Stimulated activated CD8-positive, alpha-beta memory T cell treated with anti-CD3 and anti-CD28 coated beads, Interleukin-12 subunit alpha, Interleukin-12 subunit beta, amount 100 ng/mL, for 1 hour (primary cell): Measurements from ENCODE around the gene ZNF865.

Experiments
- DNase-seq: peaks from one replicate; pipeline ENCODE4 v3.0.0-alpha.2; 2020; ENCODE audit warnings: low read depth

ZNF865 gene

GRCh38 chr19:55586976-55587668 lies 18.3 kb upstream of the ZNF865 start:
- DNase-seq: peak; percentile 81

DNA sequence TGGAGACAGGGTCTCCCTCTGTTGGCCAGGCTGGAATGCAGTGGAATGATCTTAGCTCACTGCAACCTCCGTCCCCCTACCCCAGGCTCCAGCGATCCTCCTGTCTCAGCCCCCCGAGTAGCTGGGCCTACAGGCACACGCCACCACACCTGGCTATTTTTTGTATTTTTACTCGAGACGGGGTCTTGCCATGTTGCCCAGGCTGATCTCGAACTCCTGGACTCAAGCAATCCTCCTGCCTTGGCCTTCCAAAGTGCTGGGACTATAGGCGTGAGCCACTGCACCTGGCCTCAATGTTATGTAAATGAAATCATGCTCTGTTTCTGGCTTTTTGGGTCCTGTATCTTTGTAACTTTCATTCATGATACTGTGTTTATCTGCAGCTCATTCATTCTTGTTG lies 16.7 kb upstream of the ZNF865 start:
- DNase-seq: no peak

DNA sequence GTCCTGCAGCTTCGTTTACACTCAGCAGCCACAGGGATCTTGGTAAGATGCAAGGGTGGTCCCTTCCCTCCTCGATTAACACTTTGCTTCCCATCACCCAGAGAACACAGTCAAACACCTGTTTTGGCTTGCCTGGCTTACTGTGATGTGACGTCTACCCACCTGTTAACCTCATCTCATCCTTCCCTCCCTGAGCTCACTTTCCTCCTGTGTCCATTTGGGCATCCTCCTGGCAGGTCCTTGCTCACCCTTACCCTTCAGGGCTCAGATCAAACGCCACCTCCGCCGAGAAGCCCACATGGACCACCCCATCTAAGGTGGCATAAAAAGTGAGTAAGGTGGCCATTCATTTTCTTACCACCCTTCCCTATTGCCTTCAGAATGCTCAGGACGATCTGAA lies 15.3 kb upstream of the ZNF865 start:
- DNase-seq: no peak

- no peak for DNase-seq
These were observed 14.8 kb upstream of the ZNF865 start for GRCh38 chr19:55590617-55591016.

DNA sequence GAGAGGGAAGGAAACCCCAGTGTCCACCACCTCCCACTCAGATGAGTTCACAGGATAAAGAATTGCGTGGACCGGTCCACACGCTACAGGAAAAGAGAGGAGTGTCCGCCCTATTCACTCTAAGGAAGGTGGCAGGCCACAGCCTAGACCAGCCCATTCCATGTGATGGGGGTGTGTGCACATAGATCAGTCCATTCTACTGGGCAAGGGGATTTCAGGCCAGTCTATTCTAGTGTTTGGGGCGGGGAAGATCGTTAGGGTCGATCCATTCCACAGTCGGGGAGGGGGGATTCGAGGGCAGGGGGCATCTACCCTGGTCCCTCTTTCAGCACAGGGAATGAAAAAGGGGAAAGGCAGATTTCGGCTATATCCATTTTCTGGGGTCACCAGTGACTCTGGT lies 13.9 kb upstream of the ZNF865 start:
- DNase-seq: no peak

DNA sequence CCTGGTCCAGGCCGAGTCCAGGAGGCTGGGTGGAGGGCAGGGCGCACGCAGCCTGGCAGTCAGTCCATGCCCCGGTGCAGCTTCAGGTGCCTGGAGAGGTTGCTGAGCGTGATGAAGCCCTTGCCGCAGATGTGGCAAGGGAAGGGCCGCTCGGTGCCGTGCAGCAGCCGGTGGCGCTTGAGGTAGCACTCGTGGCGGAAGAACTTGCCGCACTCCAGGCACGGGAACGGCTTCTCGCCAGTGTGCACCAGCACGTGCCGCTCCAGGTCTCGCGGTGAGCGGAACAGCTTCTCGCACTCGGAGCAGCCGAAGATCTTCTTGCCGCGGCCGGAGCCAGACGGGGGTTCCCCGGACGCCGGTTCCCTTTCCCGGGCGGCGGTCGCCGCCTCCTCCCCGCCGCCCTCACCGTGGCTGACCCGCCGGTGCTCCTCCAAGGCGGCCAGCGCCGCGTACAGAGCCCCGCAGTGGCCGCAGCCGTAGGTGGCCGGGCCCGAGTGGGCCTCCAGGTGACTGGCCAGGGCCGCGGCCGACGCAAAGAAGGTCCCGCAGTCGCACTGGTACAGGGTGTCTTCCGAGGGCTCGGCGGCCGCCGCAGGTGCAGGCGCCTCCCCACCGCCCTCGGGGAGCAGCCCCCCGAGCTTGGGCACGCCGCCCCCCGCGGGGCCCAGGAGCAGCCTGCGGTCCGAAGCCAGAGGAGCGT lies 12.9 kb upstream of the ZNF865 start:
- no peak for DNase-seq

DNA sequence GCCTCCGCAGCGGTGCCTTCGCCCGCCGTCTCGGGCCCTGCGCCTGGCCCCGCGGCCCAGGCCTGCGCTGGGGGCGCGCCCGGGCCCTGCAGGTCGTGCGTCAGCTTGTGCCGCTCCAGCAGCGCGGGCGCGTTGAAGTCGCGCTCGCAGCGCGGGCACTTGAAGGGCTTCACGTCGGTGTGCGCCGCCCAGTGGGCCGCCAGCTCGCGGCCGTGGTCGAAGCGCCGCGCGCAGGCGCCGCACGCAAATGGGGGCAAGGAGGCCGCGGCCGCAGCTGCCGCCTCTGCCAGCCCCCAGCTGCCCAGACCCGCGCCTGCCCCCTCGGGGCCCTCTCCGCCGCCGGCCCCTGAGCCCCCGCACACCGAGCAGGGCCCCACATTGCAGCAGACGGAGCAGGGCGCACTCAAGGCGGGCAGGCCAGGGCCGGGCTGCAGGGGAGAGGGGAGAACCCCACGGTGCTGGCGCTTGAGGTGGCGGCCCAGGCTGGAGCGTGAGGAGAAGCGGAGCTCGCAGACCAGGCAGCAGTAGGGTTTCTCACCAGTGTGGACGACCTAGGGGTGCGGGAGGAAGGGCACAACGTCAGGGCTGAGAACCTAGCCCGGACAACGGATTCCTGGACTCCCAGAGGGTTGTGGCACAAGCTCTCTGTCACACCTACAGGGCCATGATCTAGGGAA lies 12.2 kb upstream of the ZNF865 start:
- no peak for DNase-seq

DNA sequence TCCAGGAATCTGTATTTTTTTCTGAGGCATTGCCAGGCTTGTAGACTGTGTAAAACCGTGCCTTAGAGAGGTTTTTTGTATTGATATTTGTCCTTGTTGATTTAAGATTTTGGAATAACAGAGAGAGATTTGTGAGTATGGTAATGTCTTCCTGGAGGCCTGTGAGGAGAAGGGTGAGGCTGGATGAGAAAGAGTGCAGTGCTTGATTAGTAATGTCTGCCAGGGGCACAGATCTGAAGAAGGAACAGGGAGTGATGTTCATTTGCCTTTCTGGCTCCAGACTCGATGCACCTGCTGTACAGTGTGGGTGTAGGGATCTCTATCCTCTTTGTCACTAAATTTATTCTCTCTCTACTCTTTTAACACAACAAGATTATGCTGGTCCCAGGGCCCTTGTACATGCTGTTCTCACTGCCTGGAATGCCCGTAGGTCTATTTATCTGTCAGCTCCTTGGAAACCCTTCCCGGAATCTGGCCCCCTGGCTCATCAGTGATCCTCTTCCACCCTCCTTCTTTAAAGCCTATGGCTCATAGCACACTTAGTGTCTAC lies 10.4 kb upstream of the ZNF865 start:
- no peak for DNase-seq

GRCh38 chr19:55596304-55596703 lies 9.1 kb upstream of the ZNF865 start:
- DNase-seq: no peak

- DNase-seq: no peak
These were observed 7.9 kb upstream of the ZNF865 start for GRCh38 chr19:55597501-55597921.

DNA sequence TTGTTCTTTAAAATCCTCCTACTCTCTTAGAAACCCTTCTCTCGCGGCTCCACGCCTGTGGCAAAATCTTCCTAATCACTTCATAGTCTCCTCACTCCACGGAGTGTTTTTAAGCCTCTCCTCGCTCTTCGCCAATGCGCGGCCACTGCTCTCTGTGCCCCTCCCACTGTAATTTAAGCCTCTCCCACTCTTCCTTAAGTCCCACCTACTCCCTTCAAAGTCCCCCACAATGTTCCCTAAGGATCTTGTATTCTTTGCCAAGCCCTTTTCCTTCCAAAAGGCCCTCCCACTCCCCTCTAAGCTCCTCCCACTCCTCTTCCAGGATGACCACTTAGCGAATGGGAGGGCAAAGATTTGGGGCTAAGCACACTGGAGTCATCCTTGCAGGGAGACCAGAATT lies 7.4 kb upstream of the ZNF865 start:
- no peak for DNase-seq

DNA sequence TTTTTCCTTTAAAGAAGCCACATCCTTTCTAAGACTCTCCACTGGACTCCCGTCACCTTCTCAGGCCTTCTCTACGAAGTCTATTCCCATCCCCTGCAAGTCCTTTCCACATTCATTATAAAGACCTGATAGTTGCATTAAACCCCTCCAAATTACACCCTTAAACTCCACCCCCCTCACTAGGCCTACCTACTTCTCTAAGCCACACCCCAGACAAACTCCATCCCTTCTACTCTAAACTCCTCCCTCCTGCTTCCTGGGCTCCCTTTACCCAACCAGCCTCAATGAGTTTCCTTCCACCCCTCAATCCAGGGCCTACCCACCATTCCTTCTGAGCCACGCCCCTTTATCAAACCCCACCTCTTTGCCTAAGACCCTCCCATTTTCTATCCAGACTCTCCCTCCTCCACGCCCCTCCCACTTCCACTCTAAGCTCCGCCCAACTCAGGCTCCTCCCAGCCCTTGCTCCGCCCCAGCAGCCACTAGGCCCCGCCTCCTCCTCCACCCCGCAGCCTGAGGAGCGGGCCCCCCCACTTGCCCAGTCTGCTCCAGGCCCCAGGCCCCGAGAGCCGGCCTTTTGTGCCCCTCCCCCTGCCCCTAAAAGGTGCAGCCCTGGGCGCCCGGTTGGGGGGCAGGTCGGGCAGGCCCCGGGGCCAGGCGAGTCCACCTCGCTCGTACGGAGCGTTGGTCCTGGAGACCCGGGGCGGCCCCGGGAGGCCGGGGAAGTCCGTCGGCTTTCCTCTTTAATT lies 6.6 kb upstream of the ZNF865 start:
- peak; percentile 81 for DNase-seq

DNA sequence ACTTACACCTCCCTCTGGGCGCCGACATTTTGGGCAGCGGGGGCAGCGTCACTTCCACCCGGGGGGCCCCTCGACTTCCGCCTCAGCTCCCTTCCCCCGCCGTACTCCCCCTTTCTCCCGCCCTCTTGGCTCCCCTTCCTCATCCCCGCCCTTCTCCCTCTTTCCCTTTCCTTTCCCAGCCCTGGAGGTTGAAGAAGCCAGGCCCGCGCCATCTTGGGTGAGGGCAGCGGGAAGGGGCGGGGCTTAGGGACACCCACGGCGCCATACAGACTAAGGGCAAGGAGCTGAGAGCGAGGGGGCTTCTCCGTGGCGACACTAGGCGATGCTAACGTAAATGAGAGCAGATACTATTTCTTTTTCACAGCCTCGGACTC lies 6.0 kb upstream of the ZNF865 start, which contains the start of gene FIZ1:
TSS of gene FIZ1 (minus strand) at position 50 of the 374 bp plus-strand sequence. CDS start 1,652 bp downstream, outside the sequence.
- peak; percentile 90 for DNase-seq

- peak; percentile 68 for DNase-seq
These were observed 5.4 kb upstream of the ZNF865 start, which contains the start of gene ZNF524 for GRCh38 chr19:55599842-55600661. Gene ZNF524 (plus strand): TSS chr19:55600288. CDS start chr19:55602113, 1,825 bp downstream.

- no peak for DNase-seq
These were observed 4.8 kb upstream of the ZNF865 start for GRCh38 chr19:55600662-55601028.

GRCh38 chr19:55601084-55601483 lies 4.4 kb upstream of the ZNF865 start:
- no peak for DNase-seq

DNA sequence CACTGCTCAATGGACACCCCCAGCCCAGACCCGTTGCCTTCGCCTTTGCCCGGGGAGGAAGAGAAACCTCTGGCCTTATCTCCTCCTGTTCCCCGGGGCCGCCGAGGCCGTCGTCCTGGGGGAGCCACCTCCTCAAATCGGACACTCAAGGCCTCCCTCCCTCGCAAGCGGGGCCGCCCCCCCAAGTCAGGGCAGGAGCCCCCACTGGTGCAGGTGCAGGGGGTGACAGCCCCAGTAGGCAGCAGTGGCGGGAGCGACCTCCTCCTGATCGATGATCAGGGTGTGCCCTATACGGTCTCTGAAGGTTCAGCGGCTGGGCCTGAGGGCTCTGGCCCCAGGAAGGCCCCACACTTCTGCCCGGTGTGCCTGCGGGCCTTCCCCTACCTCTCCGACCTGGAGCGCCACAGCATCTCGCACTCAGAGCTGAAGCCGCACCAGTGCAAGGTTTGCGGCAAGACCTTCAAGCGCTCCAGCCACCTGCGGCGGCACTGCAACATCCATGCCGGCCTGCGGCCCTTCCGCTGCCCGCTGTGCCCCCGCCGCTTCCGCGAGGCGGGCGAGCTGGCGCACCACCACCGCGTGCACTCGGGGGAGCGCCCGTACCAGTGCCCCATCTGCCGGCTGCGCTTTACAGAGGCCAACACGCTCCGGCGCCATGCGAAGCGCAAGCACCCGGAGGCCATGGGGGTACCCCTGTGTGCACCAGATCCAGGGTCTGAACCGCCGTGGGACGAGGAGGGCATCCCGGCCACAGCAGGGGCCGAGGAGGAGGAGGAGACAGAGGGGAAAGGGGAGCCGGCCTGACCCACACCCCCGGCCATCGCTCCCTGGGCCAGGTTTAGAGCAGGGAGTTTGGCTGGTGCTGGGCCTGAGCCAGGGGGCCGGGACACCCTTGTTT lies 3.1 kb upstream of the ZNF865 start:
- DNase-seq: no peak

DNA sequence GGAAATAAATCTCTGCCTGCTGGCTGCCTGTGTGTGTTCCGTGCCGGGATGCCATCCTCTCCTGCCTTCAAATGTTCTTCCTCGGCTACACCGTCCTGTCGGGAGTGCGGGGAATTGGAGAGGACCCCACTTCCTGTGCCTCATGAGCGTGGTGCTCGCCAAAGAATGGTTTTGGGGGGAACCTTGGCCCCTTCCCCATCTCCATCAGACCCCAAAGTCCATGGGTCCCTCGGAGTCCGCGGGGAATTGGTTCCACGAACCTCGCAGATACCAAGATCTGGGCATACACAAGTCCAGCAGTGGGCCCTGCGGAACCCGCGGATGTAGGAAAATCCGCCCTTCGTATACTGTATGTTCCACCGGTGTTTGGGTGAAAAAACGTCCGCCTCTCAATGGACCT lies 2.3 kb upstream of the ZNF865 start:
- DNase-seq: no peak

DNA sequence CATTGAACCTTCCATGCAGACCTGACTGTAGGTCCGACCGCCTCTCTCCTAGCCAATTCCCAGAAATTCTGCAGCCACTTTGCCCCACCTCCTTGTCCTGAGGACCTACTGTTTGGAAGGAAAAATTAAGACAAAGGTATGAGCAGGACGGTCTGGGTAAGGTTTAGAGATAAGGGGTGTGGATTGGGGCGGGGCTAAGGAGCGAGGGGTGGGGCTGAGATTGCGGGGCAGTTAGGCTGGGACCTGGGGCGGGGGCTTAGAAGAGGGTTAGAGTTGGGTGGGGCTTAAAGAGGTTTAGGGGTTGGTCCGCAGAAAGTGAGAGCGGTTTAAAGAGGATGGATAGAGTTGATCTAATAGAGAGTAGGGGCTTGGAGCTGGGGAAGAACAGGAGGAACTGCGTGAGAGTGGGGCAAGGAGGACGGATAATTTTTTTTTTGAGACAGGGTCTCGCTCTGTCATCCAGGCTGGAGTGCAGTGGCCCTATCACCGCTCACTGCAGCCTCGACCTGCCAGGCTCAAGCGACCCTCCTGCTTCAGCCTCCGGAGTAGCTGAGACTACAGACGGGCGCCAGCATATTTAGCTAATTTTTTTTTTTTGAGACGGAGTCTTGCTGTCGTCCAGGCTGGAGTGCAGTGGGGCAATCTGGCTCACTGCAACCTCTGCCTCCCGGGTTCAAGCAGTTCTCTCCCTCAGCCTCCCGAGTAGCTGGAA lies 1.7 kb upstream of the ZNF865 start:
- DNase-seq: no peak
